Non-pigmented ciliary epithelial cell (primary cell): ENCODE results near the gene TSG101.
A peak's percentile ranks its signal among the peaks of the same experiment; 100 is the strongest.

Experiments
- DNase-seq: peaks from one replicate; pipeline ENCODE4 v3.0.0-alpha.2; 2010; ENCODE audit warnings: low read depth

TSG101 gene, protein sequence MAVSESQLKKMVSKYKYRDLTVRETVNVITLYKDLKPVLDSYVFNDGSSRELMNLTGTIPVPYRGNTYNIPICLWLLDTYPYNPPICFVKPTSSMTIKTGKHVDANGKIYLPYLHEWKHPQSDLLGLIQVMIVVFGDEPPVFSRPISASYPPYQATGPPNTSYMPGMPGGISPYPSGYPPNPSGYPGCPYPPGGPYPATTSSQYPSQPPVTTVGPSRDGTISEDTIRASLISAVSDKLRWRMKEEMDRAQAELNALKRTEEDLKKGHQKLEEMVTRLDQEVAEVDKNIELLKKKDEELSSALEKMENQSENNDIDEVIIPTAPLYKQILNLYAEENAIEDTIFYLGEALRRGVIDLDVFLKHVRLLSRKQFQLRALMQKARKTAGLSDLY

DNA sequence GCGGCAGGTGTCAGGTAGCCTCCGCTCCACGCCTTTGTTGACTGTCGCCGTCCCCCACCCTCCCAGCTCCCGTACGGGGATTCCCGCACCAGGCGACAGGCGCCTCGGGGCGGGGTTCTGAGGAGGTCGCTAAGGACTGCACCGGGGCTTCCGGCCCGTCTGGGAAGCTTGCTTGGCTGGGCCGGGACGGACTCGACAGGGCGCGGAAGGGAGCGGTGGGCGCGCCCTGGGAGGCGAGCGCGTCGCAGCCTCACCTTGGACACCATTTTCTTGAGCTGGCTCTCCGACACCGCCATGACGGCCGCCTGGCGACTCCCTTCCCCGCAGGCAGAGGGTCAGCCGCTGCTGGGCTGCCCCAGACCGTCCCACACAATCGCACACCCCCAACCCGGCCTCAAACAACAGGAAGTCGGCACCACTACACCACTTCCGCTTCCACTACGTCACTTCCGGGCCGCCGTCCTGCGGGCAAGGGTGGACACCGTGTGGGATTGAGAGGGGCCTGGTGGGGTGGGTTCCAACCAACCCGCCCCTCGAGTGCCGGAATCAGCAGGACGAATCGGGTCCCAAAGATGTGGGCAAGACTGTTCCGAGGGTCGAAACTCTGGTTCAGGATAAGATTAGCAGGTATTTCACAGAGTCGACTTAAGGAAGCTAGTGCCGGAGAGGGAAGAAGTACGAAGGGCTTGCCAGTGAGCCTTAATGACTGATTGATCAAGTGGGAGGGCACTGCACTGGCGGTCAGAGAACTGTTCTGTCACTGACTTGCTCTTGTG is at the start of gene TSG101:
Gene TSG101 (minus strand): TSS at position 422 of the 776 bp plus-strand sequence. CDS start 126 bp downstream, at position 296.
- DNase-seq: peak; percentile 59

DNA sequence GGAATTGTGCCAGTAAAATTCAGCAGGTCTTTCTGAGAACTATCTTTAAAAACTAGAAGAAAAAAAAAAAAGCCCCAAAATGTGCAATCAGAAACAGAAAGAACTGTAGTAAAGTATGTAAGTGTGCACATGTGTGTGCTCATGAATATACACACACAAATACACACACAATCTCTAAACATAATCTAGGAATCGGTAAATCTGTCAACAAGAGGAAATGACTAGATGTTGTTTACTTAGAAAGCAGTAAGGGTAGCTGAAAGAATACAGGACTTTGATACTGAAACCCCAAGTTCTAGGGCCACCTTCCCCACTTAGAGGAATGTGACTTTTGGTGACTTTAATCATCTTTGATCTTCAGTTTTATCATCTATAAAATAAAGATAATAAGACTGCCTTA is 48.6 kb upstream of the TSG101 start:
- DNase-seq: no peak

DNA sequence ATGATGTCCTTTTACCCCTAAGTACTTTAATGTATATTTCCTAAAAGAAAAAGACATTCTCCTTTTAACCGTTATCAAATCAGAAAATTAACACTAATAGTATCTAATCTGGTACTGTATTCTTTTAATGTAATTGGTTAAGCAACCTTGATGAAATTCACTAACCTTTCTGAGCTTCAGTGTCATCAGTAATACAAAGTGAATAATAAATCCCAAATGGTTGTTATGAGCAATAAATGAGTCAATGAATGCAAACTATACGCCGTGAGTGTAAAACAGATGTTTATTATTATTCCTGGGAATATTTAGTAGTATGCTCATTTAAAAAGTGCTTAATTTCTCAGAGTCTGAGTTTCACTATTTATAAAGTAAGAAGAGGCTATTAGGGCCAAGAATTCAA is 40.3 kb upstream of the TSG101 start:
- DNase-seq: no peak

DNA sequence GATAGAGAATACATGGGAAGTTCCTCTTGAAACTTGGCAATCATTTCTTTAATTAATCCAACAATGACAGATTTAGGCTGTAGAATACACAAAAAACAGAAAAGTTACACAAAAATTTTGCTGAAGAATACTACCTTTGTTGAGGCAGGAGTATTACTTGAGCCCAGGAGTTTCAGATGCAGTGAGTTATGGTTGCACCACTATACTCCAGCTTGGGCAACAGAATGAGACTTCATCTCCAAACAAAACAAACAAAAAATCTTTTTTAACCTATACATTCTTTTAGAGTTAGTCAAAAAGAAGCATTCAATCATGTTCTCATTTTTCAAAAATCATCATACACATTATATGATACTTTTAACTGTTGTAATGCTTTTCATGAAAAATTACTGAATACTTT is 39.7 kb upstream of the TSG101 start:
- no peak for DNase-seq

DNA sequence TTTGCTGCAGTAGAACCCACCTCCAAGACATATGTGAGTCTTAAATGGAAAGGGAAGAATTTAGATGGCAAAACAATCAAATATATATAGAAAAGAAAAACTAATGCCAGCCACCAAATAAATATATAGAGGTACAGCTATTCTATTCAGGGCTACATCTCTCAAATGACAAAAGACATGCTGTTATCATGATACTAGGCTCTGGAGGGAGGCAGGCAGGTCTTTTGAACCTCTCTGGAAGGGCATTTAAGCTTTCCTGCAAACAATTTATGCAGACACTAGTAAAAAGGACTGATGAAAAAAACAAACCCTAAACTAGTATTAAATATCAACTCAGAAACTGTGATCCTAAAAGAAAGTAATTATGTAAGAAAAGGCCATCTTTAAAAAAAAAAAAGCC is 37.4 kb upstream of the TSG101 start:
- no peak for DNase-seq

DNA sequence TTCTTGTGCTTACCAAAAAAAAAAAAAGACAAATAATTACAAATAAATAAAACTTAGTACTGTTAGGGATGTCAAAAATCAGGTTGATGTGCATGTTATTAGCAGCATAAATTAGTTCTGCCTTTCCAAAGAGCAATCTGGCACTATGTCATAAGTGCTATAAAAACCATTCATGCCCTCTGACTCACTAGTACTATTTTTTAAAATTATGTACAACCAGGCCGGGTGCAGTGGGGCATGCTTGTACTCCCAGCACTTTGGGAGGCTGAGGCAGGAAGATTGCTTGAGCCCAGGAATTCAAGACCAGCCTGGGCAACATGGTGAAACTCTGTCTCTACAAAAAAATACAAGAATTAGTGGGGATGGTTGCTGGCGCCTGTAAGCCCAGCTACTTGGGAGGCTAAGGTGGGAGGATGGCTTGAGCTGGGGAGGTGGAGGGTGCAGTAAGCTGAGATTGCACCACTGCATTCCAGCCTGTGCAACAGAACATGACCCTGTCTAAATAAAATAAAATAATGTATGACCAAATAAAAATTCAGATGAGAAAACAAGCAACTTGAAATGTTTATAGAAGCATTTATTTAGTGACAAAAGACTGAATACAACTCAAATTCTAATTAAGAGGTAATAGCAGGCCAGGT is 36.5 kb upstream of the TSG101 start:
- DNase-seq: no peak

DNA sequence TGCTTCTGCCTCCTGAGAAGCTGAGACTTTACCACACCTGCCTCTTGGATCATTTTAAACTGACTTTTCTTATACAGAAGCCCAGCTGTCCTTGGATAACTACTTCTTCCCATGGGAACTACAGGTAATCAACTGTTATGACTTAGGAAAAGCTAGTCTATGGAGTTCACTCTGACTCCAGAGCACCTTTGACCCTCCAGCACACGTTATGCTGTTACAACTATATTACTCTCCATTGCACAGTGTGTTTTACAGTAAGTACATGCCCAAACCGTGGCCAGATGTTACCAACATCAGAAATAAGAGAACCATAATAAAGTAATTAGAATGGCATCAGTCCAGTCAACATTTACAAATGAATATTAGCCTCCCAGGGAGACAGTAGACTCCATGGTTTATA is 21.3 kb upstream of the TSG101 start:
- DNase-seq: no peak

DNA sequence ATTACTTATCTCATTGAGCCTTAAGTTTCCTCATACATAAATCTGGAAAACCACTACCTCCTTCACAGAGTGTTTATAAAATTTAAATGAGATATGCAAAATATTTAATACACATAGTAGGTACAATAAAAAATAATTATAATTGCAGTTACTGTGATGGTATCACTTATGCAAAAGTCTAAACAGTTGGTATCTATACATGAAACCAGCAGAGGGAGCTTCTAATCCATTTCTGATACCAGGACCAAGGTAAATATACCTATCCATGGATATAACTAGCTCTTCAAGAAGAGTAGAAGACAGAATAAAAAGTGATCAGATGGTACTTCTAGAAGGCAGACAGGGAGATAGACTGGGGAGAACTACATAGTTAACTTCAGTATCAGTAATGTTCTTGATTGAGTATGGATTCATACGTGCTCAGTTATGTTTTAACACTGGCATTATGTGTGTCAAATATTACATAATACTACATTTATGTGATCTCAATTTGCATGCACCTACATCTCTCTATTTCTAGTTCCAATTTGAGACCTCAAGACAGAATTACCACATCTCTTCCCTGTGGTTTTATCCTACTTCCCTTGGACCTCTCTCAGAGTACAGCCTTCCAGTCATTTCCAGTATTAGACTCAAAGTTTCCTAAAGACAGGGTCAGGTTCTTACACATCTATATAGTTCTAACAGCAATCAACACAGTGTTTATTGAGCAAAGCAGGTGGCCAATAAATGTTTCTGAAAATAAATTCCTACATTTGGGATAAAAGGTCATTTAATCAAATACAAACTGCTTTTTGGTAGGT is 13.7 kb upstream of the TSG101 start:
- no peak for DNase-seq

DNA sequence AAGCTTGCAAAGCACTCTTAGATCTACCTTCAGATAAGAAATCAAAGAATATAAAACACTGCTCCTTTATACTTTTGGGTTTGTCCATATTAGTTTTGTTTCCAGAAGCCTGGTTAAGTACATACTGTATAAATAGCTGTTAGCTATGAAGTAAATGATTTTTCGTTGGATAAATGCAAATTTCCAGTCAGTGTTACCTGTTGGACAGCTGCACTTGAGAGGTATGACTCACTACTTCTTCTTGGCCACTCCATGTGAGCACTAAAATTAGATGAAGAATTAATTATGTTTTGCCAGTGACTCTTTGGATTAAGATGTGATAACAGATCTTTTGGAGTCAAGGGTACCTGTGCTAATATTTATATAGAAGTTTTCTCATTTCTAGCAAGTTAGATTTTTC is 9.5 kb upstream of the TSG101 start:
- DNase-seq: no peak

DNA sequence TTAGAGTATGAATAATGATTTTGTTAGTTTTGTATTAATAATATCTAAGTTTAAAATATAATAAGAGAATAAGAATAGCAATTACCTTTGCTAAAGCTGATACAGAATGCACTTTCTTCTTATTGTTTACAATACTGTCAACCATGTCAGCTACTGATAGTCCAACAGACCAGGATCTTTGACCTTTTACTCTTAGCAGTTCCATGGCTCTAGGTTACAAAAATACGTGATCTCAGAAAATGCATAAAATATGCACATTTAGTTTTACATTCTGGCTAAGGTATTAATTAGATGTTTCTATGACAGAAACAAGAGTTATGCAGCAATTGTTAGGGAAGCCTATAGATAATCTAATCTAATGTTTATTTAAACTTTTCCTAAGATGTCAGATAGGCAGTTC is 7.5 kb upstream of the TSG101 start:
- no peak for DNase-seq

DNA sequence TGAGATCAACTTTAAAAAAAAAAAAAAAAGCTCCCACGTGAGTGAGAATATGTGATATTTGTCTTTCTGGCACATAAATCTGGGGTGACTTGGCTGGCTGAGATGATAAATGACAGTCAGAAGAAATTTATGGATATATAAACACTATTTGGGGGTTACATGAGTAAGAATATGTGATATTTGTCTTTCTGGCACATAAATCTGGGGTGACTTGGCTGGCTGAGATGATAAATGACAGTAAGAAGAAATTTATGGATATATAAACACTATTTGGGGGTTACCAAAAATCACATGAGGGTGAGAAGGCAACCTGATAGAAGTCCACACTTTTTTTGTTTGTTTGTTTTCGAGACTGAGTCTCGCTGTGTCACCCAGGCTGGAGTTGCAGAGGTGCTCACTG is 6.6 kb upstream of the TSG101 start:
- DNase-seq: no peak

DNA sequence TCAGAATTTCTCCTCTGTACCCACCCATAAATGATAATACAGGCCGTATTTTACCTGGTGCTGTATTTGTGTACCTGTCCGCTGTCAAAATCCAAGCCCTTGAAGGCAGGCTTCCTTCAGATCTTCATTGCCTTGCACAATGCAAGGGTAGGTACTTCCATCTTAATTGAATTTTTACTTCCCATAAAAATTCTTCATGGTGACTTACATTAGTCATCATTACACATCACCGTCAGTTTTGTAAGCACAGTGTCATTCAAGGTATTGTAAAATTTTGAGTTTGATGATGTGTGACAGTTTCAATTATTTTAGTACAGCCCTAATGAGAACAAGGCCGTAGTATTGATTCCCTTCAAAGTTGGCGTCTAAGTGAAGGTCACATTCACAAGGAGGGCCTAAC is 770 bp upstream of the TSG101 start:
- DNase-seq: no peak

DNA sequence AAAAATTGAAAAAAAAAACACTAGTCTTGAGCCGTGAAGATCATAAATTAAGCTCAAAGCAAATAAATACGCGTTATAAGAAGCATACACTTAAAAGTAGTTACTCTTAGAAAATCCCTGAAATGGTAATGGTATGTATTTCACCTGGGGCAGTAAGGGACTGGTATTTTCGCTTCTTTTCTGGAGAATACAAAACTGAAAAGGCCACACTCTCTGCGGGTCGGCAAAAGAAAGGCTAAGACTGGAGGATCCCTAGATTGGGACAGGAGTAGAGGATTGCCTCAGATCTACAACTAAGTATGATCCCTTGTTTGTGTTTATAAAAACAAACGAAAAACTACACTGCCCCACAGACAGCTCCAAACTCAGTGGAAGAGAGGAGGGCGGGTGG is 617 bp downstream of the TSG101 start:
- DNase-seq: no peak

DNA sequence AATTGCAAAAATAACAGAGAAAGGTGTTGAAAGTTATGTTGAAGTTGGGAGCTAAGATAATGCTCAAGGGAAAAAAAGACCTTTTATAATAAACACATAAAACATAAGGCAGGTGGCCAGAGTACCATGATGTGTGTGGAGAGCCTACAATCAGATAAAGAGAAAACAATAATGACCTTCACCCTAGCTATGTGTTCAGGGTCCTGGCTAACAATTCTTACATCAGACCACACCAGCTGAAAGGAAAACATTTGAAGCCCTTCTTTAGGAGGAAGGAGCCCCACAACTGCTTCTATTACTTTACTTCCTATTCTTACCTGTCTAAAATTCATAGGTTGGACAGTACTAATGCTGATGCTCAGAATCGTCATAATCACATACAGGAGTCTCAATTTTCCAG is 2.5 kb downstream of the TSG101 start:
- no peak for DNase-seq

DNA sequence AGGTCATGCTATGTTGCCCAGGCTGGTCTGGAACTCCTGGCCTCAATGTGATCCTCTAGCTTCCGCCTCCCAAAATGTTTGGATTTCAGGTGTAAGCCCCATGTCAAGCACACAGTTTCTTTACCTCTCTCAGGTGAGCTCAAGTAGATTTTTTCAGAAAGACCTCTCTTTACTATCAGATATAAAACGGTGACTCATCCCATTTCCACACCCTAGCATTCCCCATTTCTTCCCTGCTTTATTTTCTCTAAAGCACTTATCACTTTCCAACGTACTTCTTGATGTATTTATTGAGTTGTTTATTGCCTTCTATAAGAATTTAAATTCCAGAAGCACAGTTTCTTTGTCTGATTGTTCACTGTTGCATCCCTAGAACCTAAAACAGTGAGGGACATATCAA is 3.7 kb downstream of the TSG101 start:
- no peak for DNase-seq

DNA sequence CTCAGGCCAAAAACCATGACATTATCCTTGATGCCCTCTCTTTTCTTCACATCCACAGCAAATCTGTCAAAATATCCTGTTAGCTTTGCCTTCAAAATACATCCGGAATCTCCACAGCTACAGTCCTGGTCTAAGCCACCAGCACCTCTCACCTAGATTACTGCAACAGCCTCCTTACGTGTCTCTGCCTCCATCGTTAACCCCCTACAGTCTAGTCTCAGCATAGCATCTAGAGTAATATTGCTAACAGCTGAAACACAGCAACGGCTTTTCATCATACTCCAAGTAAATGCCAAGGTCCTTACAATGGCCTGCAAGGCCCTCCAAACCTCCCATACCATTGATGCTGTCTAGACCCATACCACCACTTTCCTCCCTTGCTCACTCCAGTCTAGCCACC is 4.4 kb downstream of the TSG101 start:
- DNase-seq: no peak

DNA sequence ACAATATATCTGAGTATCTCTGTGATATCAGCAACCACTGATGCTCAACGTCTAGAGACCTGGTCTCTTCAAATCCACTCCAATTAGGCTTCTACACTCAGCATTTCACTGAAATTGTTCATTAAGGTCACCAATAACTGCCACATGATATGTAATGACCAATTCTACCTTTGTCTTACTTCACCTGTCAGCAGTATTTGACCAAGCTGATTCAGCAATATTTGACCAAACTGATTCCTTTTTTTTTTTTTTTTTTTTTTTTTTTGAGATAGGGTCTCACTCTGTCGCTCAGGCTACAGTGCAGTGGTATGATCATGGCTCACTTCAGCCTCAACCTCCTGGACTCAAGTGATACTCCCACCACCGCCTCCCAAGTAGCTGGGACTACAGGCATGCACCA is 5.6 kb downstream of the TSG101 start:
- no peak for DNase-seq

DNA sequence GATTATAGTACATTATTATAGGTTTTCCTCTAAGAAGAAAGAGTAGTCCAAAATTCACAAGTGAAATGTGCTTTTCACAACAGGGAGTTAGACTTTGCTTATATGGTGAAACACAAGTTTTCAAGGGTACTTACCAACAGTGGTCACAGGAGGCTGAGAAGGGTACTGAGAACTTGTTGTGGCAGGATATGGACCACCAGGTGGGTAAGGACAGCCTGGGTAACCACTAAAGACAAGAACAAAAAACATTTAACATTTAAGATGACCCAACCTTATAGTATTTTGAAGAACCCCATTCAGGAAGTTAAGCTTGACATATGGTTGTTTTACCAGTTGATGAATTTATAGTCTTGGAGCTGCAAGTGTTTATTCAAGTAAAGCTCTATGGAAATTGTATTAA is 24.4 kb downstream of the TSG101 start:
- no peak for DNase-seq

DNA sequence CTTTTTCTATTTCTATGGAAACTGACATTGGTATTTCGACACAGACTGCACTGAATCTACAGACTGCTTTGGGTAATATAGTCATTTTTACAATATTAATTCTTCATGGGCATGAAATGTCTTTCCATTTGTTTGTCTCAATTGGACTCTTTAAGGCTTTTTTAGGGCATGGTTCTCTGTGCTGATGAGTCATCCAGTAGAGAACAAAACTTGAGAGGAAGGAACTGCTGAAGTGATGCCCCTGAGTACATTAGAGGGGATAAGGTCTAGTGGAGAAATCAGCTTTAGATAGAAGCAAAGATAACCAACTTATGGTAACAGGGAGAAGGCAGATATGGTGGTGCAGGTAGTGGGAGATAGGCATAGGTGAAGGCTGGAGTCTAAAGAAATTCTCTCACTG is 25.1 kb downstream of the TSG101 start:
- DNase-seq: no peak

DNA sequence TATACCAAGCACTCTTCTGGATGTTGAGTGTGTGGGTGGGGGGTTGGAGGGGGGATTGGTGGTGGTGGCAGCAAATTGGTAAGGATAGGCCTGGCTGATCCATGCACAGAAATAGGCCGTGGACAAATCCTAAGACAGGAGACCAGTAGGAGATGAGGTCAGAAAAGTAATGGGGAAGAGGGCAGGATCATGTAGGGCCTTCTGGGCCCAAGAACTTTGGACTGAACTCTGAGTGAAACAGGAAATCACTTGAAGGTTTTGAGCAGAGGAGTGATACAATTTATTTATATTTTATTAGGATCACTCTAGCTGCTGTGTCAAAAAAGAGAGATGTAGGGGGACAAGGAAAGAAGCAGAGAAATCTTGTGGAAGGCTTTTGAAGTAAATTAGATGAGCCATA is 28.7 kb downstream of the TSG101 start:
- DNase-seq: no peak

DNA sequence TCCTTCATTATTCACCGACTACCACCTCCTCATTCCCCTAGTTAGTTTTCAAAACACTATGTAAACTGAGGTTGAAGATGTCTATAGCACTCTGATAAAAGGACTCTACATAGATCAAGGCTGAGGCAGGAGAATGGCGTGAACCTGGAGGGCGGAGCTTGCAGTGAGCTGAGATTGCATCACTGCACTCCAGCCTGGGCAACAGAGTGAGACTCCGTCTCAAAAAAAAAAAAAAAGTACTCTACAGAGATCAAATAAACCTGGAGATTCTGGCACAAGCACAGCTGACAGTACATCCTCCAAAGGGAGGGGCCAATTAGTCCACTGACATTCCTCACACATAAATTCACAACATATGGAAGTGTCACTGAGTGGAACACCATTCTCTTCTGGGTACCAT is 31.0 kb downstream of the TSG101 start:
- no peak for DNase-seq

DNA sequence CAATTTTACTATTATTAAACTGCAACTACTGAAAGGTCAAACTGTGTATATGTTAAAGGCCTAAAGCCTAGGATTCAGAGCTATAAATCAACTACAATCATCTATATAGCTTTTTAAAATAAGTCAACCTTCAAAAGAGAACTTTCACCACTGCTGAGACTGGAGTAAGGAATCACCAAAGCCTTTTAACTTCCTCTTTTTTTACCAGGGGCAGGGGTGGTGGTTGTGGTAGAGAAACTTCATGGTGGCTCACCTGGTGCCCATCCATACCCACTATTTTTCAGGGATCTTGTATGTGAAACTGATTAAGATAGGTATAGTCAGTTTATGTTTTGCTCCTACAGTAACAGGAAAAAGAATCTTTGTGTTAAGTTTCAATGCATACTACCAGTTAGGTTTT is 31.5 kb downstream of the TSG101 start:
- DNase-seq: no peak
